GM12875 (cell line): ENCODE results near the gene DRD4.

Experiments
- H3K4me3 ChIP-seq: one replicate; pipeline ENCODE4 v1.5.1; 2011; ENCODE audit warnings: low read depth, low read length, control low read depth
- TF ChIP-seq, protein P1 (sequence below): IDR thresholded peaks from 2 replicates; pipeline ENCODE4 v1.5.1; 2011; ENCODE audit warnings: low read depth, mild to moderate bottlenecking, control low read depth, inconsistent platforms, low read length, moderate library complexity, borderline replicate concordance; ENCODE audit not compliant: insufficient read depth

The DRD4 gene

GRCh38 chr11:665704-666281, 28.7 kb downstream of the DRD4 start:
- TF ChIP-seq, protein P1, sequence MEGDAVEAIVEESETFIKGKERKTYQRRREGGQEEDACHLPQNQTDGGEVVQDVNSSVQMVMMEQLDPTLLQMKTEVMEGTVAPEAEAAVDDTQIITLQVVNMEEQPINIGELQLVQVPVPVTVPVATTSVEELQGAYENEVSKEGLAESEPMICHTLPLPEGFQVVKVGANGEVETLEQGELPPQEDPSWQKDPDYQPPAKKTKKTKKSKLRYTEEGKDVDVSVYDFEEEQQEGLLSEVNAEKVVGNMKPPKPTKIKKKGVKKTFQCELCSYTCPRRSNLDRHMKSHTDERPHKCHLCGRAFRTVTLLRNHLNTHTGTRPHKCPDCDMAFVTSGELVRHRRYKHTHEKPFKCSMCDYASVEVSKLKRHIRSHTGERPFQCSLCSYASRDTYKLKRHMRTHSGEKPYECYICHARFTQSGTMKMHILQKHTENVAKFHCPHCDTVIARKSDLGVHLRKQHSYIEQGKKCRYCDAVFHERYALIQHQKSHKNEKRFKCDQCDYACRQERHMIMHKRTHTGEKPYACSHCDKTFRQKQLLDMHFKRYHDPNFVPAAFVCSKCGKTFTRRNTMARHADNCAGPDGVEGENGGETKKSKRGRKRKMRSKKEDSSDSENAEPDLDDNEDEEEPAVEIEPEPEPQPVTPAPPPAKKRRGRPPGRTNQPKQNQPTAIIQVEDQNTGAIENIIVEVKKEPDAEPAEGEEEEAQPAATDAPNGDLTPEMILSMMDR, result no peak
- no peak overlapping the region for H3K4me3 ChIP-seq

GRCh38 chr11:673866-674265, 36.8 kb downstream of the DRD4 start:
- TF ChIP-seq, protein P1, result no peak
- H3K4me3 ChIP-seq, result no peak overlapping the region

- TF ChIP-seq, protein P1, result no peak
- H3K4me3 ChIP-seq, result no peak overlapping the region
These were observed 37.3 kb downstream of the DRD4 start for GRCh38 chr11:674406-674805.

GRCh38 chr11:678297-678696, 41.2 kb downstream of the DRD4 start:
- TF ChIP-seq, protein P1, result no peak

GRCh38 chr11:679271-680207, 42.5 kb downstream of the DRD4 start:
- no peak overlapping the region for H3K4me3 ChIP-seq
- TF ChIP-seq, protein P1, result no peak

More at GRCh38 chr11:678297-678696, 41.2 kb downstream of the DRD4 start:
- no peak overlapping the region for H3K4me3 ChIP-seq

DNA sequence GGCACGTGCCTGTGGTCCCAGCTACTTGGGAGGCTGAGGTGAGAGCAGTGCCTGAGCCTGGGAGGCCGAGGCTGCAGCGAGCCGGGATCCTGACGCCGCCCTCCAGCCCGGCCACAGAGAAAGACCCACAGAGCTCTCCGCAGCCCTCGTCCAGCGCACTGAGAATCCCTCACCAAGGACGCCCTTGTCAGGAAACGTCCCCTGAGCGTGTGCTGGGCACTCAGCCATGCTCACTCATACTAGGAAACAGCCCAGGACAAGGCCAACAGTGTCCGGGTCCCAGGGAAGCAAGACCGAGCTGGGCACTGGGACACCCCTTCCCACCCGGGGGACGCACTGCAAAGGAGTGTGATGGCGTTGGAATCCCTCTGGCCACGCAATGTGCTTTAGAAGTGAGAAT, 43.4 kb downstream of the DRD4 start:
- TF ChIP-seq, protein P1, result no peak
- H3K4me3 ChIP-seq, result no peak overlapping the region
